ENCODE measurements around the gene C2CD2L.
"Not testable (repeated sequence)": the region's sequence is repeated elsewhere in the genome, so short reads cannot be mapped to it uniquely, and the experiment has no call there.

The C2CD2L gene

DNA sequence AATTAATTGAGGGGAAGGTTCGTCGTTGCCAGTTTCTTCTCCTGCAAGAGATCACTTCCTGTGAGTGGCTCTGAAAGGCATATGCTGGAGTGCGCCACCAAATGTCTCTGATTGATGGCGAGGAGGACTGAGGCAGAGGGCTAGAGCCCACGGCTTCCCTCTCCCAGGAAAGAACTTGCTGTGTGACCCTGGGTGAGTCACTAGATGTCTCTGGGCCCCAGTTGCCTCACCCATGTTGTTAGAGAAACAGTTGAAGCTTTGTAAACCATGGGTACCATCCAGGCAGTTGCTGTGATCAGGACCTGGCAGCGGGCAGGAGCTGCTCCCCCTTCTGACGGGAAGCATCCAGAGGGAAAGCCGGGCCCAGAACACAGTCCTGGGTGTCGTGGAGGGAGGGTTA, 44.9 kb downstream of the C2CD2L start:
- no peak for DNase-seq (ENCODE audit: low read depth)

DNA sequence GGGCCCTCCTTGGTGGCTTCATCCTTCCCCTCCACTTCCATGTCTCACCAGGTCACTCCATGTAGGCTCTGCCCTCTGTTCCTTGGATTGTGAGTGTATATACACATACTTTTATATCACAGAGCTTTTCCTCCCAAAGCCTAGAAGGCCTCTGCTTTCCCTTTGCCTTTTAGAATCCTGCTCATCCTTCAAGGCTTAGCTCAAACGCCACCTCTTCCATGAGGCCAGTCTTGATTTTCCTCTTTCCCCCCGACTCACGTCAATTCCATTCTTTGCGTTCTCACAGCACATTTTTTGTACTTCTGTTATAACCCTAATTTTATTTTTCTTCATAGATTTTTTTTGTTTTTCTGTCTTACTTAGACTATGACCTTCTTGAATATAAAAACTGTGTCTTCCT, 45.5 kb downstream of the C2CD2L start:
- DNase-seq (ENCODE audit: low read depth) = no peak

DNA sequence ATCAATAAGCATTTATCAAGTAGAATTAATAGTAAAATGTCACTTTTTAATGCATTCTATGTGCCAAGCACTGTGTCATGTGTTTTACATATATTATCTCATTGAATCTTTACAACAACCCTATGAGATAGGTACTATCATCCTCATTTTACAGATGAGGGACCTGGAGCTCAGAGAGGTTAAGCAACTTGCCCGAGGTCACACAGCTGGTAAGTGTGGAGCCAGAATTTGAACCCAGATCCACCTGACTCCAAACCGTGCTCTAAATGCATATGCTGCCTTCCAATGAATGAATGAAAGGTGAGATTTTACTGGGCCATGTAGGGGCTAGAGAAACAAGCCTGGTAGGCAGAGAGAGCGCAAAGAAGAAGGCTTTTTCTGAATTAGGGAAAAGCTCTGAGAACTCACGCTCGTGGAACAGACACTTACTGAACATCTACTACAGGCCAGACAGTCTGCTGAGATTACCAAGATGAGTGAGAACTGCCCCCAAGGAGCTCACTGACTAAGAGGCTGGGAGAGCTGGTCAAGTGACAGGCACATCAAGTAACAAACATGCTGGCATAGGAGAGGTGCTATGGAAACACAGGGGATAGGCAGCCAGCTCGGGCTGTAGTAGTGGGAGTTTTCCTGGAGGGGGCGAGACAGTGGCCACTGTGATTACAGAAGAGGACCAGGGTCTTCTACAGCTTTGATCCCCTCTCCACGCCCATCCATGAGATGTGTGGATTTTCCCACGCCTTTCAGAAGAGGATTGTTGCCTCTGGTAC, 46.1 kb downstream of the C2CD2L start:
- no peak for DNase-seq (ENCODE audit: low read depth)

DNA sequence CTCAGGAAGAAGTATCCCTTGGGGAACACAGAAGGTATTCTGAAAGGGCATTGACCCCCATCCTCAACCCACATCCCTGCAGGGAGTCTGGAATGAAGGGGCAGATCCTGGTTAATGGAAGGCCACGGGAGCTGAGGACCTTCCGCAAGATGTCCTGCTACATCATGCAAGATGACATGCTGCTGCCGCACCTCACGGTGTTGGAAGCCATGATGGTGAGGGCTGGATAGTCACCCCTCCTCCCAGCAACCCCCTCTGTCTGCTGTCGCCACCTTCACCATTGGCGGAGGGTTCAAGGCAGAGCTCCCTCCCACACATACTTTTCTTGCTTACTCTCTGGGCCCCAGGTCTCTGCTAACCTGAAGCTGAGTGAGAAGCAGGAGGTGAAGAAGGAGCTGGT, 47.0 kb downstream of the C2CD2L start:
- DNase-seq (ENCODE audit: low read depth) = no peak

DNA sequence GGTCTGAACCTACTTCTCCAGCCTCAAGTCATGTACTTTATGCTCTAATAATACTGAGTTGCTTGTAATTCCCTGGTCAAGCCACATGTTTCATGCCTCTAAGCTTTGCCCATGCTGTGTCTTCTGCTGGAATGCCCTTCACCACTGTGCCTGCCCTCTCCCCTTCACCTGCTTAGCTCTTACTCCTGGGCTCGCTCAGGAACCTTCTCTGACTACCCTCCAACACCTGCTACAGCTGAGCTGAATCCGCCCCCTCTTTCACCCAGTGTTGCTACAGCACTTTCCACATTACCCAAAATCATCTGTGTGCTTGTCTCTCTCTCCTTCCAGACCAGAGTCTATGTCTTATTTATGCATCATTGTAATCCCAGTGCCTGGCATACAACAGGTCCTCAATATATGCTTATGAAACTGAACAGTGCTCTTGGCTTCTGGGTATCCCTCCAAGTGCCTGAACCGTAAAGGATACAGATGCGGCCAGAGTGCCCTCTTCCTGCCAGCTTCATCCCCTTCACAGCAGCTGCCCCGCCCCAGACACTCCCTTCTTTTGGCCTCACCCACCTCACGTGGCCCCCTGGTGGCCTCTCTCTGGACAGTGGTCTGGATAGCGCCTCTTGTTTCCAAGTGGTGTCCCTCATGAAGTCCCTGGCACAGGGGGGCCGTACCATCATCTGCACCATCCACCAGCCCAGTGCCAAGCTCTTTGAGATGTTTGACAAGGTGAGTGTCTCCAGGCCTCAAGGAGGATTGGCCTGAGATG, 48.8 kb downstream of the C2CD2L start:
- no peak for DNase-seq (ENCODE audit: low read depth)

DNA sequence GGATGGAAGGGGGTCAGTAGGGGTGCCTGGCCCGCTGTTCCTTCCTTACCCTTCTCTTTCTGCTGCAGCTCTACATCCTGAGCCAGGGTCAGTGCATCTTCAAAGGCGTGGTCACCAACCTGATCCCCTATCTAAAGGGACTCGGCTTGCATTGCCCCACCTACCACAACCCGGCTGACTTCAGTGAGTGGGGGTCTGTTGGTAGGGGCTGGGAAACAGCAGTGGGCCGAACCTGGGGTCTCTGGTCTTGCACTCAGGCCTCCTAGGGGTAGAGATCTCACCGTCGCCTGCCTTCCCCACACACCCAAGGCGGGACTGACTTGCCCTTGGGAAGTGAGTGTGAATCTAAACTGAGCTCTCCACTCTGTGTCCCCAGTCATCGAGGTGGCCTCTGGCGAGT, 49.4 kb downstream of the C2CD2L start:
- no peak for DNase-seq (ENCODE audit: low read depth)

DNA sequence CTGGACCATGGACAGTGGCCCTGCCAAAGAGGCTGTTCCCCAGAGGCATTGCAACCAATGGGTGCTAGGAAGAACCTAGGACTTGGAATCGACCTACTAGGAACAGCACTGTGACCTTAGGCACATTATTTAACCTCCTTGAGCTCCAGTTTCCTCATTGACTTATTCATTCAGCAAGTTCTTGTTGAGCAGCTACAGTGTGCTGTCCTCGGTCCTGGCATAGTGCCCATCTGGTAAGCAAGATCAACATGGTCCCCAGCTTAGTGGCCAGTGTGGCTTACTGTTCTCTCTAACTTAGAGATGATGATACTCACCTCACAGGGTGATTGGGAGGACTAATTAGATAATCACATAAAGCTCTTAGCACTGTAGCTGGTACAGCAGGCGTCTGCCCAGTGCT, 49.9 kb downstream of the C2CD2L start:
- DNase-seq (ENCODE audit: low read depth) = no peak

DNA sequence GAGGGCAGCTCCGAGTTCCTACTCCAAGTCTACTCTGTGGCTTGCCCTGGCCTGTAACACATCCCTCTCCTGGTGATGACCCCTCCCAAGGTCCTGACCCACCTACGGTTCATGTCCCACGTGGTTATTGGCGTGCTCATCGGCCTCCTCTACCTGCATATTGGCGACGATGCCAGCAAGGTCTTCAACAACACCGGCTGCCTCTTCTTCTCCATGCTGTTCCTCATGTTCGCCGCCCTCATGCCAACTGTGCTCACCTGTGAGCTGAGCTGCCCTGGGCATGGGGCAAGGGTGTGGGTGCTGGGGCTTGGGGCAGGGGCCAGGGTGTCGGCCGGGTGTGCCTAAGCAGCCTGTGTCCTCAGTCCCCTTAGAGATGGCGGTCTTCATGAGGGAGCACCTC, 51.3 kb downstream of the C2CD2L start:
- DNase-seq (ENCODE audit: low read depth) = no peak

DNA sequence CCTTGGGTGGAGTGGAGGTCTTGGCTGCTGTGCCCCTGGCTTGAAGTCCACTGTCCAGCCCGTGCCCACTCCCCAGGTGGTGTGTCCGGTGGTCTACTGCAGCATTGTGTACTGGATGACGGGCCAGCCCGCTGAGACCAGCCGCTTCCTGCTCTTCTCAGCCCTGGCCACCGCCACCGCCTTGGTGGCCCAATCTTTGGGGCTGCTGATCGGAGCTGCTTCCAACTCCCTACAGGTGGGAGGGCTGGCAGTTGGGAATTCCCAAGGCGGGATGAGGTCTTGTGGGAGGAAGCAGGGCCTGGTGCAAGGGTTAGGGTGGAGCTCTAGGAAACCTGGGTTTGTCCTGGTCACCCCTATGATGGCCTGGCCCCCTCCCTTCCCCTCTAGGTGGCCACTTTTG, 53.0 kb downstream of the C2CD2L start:
- no peak for DNase-seq (ENCODE audit: low read depth)

DNA sequence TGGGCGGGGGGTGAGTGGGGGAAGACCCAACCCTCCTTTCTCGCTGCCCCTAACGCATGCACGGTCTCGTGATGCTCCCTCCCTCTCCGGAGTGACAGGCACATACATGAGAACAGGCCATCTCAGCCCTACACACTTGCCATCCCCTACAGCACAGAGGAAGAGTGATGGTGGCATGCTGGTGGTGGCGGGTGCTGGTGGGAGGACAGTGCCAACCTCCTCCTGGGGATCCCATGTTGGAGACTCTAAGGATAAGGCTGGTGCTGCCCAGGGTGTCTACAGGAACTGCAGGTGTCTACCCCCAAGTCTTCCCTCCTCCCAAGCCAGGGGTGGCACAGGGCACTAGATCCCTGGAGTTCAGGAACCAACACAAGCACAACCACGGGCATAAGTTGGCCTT, 54.7 kb downstream of the C2CD2L start:
- no peak for DNase-seq (ENCODE audit: low read depth)

DNA sequence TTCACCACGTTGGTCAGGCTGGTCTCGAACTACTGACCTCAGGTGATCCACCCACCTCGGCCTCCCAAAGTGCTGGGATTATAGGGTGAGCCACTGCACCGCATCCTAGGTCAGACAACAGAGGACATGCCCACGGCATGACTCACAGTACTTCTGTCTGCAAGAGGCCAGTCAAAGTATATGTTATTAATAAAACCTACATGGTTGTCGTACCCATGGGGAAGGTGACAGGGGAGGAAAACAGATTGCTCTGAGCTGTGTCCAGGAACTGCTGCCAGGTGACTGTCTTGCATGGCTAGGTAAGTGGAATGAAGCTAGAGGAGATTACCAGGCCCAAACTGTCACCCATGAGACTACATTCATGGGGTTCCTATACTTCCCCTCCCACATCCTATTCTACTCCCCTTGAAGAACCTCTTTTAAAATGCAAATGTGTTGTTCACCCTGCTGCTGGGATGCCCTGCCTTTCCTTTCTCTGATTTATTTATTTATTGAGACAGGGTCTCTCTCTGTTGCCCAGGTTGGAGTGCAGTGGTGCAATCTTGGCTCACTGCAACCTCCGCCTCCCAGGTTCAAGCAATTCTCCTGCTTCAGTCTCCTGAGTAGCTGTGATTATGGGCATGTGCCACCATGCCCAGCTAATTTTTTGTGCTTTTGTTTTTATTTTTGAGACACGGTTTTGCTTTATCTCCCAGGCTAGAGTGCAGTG, 59.4 kb downstream of the C2CD2L start:
- no peak for DNase-seq (ENCODE audit: low read depth)

DNA sequence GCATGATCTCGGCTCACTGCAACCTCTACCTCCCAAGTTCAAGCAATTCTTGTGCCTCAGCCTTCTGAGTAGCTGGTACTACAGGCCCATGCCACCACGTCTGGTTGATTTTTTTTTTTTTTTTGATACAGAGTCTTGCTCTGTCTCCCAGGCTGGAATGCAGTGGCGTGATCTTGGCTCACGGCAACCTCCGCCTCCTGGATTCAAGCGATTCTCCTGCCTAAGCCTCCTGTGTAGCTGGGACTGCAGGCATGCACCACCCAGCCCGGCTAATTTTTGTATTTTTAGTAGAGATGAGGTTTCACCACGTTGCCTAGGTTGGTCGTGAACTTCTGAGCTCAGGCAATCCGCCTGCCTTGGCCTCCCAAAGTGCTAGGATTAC, 59.9 kb downstream of the C2CD2L start:
- not testable (repeated sequence) for DNase-seq (ENCODE audit: low read depth)

DNA sequence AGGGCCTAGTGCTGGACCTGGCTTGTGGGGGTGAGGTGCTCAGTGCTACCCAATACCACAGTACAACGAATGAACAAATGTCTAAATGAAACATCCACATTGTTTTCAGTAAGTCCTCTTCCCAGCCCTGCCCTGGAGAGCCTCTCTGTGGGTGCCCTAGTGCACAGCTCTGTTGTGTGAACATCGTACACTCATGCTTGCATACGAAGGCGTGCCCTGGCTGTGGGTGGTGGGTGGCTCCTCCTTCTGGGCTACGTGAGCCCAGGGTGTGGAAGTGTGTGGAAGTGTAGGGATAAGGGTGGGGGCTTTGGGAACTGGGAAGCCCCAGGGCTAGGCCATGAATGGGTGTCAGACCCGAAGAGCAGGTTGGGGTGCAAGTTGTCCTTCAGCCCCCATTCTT, 60.8 kb downstream of the C2CD2L start:
- no peak for DNase-seq (ENCODE audit: low read depth)
